Forelimb muscle (tissue), 1 donor: Measurements from ENCODE around the gene TM4SF1. TPM values are rescaled to one million over a fixed set of nuclear protein-coding genes. Genes with fewer than 3 reads are reported as not detected.
"Not testable (repeated sequence)": the region's sequence is repeated elsewhere in the genome, so short reads cannot be mapped to it uniquely, and the experiment has no call there.

Experiments used
- DNase-seq: peaks from one replicate; pipeline ENCODE4 v3.0.0-alpha.2; 2013; ENCODE audit warnings: low read depth
- polyA plus RNA-seq: library from polyadenylated mRNA; unstranded; fragments of 120-200 nt; gene quantifications from one replicate; pipeline ENCODE4 v1.2.1, GENCODE V29; 2013; ENCODE audit not compliant: insufficient read length

Gene TM4SF1
- polyA plus RNA-seq, 1 donor: 29.0 TPM

- no peak for DNase-seq
Observed at GRCh38 chr3:149343951-149344350, 33.5 kb downstream of the TM4SF1 start.

- DNase-seq: no peak
Observed at GRCh38 chr3:149342413-149343380, 34.8 kb downstream of the TM4SF1 start.

- no peak for DNase-seq
Observed at GRCh38 chr3:149340310-149340933, 37.0 kb downstream of the TM4SF1 start.

GRCh38 chr3:149339931-149340309 lies 37.5 kb downstream of the TM4SF1 start:
- DNase-seq: no peak

GRCh38 chr3:149337486-149337885 lies 40.0 kb downstream of the TM4SF1 start:
- not testable (repeated sequence) for DNase-seq

- no peak for DNase-seq
Observed at GRCh38 chr3:149336925-149337324, 40.5 kb downstream of the TM4SF1 start.

- DNase-seq: no peak
Observed at GRCh38 chr3:149333176-149333859, 44.1 kb downstream of the TM4SF1 start, which contains the start of gene TM4SF18. Gene TM4SF18, minus strand, starts transcription at chr3:149333636. Its CDS starts 254 bp downstream, at chr3:149333382.

- DNase-seq: no peak
Observed at GRCh38 chr3:149332771-149333170, 44.7 kb downstream of the TM4SF1 start.

GRCh38 chr3:149332227-149332765 lies 45.2 kb downstream of the TM4SF1 start:
- DNase-seq: no peak

- DNase-seq: no peak
Observed at GRCh38 chr3:149331396-149331795, 46.1 kb downstream of the TM4SF1 start.

GRCh38 chr3:149330609-149331331 lies 46.7 kb downstream of the TM4SF1 start:
- DNase-seq: no peak

- DNase-seq: no peak
Observed at GRCh38 chr3:149327156-149327555, 50.3 kb downstream of the TM4SF1 start.

GRCh38 chr3:149325581-149325980 lies 51.9 kb downstream of the TM4SF1 start:
- no peak for DNase-seq

- DNase-seq: no peak
Observed at GRCh38 chr3:149324332-149324731, 53.1 kb downstream of the TM4SF1 start.

- DNase-seq: no peak
Observed at GRCh38 chr3:149321640-149322039, 55.8 kb downstream of the TM4SF1 start.

GRCh38 chr3:149321136-149321535 lies 56.3 kb downstream of the TM4SF1 start:
- DNase-seq: no peak

- no peak for DNase-seq
Observed at GRCh38 chr3:149319750-149320149, 57.7 kb downstream of the TM4SF1 start.
